ENCODE results near the gene RGS12. TPM values are rescaled to one million over a fixed set of nuclear protein-coding genes. Genes with fewer than 3 reads are reported as not detected.

The RGS12 gene
- 10.1 and 10.9 TPM in 2 replicates for total RNA-seq

DNA sequence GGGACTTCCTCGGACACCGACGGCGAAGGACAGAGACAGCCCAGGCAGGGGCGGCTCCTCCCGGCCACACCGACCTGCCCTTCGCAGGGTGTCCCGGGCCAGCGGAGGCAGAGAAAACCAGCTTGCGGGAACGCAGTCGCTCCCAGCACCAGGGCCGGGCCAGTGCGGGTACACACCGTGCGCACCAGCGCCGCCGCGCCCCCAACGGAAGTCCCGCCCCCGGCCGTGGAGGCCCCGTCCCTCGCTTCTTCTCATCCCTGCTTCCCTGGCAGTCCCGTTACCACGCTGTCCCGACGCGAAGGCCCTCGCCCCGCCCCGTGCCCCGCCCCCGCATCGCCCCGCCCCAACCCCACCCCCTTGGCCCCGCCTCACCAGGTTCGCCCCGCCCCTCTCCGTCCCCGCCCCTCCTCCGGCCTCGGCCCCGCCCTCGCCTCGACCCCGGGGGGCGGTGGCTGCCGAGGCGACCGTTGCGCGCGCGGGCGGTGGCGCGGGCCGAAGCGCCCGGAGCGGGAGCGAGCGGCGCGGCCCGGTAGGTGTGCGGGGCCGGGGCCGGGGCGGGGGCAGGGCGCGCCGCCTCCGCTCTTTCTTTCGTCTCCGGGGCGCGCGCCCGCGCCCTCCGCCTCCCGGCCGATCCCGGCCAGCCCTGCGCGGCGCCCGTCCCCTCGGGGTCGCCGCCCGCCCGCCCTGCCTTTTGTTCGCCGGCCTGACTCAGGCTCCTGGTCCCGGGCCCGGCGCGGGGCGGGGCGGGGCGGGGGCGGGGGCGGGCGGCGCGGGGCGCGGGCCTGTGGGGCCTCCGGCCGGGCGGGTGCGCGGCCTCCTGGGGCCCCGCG lies at the start of gene RGS12:
RGS12 (plus strand) TSS at position 451 of the 830 bp plus-strand sequence. CDS start 23,150 bp downstream, outside the sequence.

DNA sequence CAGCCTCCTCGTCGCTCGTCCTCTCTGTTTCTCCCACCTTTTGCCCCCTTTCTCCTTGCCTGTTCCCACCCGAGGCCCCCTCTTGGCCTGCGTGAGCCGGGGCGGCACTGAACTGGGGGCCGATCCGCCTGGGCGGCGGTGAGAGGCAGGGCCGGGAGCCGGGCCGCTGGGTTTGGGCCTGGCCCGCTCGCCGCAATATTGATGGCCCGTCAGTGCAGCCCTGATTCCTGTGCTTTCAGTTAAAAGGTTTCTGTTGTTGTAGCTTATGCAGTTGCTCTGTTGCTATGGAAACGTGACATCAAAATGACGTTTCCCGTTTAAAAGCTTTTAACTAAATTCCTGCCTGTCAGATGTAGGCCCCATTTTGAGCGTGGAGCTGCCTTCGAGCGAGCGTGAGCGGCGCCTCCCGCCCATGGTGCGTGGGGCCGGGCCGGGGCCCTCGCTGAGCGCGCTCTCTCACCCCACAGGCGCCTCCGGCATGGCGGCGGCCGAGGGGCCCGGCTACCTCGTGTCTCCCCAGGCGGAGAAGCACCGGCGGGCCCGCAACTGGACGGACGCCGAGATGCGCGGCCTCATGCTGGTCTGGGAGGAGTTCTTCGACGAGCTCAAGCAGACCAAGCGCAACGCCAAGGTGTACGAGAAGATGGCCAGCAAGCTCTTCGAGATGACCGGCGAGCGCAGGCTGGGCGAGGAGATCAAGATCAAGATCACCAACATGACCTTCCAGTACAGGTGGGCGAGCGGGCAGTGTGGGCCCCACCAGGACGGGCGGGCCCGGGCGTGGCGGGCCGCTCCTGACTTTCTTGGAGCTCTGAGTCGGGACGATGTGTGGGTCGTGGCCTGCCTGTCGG lies 43.8 kb upstream of the RGS12 start, which contains the start of gene MSANTD1:
MSANTD1 (plus strand) TSS at position 349 of the 851 bp plus-strand sequence; CDS start at position 413, 64 bp downstream.

Other genes with a start within 250 kb of the RGS12 start
- gene HTT-AS, start 218.5 kb upstream of the RGS12 start, total RNA-seq: not detected in 2 replicates
- 15.0 and 16.0 TPM in 2 replicates for gene HTT, start 218.3 kb upstream of the RGS12 start, total RNA-seq
- 0.17 TPM in 1 of 2 replicates, not detected in the other for gene MSANTD1, start 43.9 kb upstream of the RGS12 start, total RNA-seq
- not detected in 2 replicates for gene HGFAC, start 148.9 kb downstream of the RGS12 start, total RNA-seq
- gene DOK7, start 170.3 kb downstream of the RGS12 start, total RNA-seq: not detected in 2 replicates
- 91.0 and 101 TPM in 2 replicates for gene LRPAP1, start 239.4 kb downstream of the RGS12 start, total RNA-seq

Measured in bronchus fibroblast of lung (primary cell).